ENCODE data around the gene PCTP.

PCTP gene

DNA sequence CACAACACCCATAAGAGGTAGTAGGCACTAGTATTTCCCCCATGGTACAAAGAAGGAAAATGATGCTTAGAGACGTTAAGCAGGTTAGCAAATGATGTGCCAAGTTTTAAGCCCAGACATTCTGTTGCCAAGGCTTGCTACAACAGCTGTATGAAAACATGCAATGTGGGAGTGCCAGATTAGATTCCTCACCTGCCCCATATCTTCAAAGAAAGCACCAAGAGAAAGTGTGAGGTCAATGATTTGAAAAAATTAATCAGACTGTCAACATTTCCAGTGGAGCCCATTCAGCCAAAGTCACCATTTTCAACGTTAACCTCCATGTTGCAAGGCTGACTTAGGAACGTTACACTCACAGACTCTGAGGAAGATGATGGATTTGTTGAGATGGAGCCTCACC, 61.5 kb downstream of the PCTP start:
- no peak for DNase-seq

DNA sequence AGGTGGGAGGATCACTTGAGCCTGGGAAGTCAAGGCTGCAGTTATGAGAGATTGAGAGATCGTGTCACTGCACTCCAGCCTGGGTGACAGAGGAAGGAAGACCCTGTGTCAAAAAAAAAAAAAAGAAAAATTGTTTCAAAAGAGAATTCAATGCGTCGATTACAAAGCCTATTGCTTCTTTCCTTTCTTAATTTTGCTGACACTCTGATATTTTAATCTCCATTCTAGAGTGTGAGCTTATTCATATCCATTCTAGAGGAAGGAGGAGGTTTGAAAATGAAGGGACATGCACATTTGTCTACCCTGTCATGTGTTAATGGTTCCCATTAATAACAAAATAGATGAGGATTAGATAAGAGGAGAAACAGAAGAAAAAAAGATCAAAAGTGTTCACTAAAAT, 63.1 kb downstream of the PCTP start:
- no peak for DNase-seq

DNA sequence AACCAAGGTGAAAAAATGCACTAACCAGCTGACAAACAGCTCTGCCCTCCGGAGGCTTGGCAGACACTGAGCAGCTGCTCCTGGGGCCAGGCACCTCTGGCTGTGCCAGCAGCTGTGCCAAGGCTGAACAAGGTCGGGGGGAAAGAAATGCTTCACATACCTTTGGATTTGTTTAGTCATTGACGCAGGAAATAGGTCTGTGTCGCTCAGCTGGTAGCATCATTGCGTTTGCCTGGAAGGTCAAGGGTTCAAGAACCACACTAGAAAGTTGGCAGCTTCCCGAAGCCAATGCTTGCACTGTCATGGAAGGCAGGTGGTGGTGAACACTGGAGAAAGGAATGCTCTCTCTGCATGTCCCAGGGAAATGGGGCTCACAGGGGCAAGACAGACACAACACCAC, 63.5 kb downstream of the PCTP start:
- no peak for DNase-seq

GRCh38 chr17:55816532-55817396, 65.9 kb downstream of the PCTP start:
- no peak for DNase-seq

DNA sequence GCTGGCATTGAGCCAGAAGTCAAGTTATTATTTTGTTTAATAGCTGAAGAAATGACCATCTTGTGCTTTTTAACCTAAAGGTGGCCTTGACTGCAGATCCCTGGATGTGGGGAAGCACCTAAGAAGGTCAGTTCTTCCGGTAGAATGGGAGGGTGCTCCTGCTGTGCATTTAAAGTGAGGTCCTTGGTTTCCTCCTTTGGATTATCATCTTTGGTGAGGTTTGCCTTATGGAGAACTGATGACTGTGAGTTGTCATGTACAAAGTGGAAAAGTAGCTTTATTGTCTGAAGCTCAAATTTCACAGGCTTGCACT, 66.5 kb downstream of the PCTP start:
- DNase-seq: no peak

DNA sequence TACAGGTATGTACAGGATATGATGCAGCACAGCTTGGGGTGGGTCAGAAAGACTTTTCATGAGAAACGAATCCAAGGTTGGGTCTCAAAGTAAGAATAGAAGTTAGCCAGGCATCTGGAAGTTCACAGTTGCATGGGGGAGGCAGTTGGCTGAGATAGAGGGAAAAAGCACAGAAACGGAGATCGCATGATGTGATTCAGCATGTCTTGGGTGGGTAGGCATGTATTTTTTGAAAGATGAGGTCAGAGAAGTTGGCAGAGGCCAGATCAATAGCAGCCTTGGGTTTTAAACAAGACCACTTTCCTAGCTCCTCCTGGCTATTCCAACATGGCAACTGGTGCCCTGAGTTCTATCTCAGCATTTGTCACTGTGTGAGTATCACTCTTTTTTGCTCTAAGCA, 67.2 kb downstream of the PCTP start:
- DNase-seq: no peak

DNA sequence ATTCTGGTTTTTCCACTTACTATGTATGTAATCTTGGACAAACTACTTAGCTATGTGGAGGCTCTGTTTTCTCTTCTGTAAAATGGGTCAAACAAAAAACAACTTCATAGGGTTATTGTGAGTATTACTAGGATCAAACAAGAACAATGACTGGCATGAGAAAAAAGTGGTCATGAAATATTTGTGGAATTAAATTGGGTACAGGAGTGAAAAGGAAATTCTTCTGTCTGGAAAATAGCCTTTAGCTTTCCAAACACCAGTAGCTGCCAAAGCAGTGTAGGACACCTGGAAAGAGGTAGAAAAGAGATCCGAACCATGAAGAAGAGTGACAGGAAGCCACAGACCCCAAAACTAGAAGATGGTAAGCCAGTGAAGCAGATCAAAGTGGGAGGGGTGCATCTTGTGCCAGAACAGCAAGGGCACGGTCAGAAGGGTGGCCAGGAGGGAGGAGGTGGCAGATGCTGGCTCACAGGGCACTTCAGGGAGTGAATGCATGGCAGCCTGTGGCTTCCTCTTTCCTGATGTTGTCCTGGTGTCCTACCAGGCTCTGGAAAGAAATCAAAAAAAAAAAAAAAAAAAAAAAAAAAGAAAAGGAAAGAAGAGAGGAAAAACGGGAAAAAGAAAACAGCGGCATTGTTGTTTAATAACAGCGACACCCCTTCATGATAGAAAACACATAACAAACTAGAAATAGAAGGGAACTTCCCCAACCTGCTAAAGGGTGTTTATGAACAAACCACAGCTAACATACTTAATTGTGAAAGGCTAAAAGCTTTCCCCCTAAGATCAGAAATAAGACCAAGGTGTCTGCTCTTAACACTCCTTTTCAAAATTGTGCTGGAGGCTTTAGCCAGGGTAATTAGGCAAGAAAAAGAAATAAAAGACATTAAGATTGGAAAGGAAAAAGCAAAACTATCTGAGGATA, 67.9 kb downstream of the PCTP start:
- DNase-seq: no peak

DNA sequence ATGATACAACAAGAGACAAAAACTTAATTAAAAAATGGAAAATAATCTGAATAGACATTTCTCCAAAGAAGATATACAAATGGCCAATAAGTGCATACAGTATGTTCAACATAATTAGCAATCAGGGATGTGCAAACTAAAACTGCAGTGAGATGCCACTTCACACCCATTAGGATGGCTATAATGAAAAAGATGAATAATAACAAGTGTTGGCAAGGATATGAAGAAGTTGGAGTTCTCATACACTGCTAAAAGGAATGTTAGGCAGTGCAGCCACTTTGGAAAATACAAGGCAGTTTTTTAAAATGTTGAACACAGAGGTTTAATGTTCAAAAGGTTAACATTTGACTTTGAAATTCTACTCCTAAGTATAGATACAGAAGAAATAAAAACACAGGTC, 69.8 kb downstream of the PCTP start:
- no peak for DNase-seq

DNA sequence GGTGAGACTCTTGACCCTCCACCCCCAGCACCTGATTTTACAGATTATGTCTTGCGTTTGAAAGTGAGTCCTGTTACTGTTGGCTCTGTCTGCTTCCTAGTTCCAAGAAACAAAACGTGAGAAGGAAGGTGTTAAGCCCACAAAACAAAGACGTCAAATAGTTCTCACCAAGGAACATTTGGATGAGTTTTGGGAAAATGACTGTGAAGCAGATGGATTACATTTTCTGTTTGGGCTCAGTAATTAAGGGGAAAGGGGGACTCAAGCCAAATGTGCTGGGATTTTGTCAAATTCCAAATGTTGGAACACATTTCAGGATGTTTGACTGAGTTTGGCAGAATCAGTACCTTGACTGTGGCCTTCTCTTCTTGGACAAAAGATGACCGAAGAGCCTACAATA, 71.2 kb downstream of the PCTP start:
- no peak for DNase-seq

DNA sequence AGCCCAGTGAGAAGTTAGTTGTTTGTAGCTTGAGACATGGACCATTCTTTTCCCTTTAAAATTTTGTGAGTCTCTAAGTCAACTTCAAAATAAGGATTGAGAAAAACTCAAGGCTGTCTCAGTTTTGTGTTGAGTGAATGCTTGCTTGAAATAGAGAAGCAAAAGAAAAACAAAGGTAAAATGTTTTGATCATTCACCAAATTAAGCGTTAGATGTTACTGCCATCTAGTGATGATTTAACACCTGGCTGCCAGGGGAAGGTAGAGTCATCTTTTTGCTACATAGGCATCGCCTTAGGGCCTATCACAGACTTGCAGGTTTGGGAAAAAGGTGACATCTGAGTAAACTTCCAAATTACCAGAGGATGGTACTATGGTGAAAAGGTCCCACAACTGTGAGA, 74.4 kb downstream of the PCTP start:
- DNase-seq: peak; percentile 4 to 50

Measured in NCI-H526 (cell line).